NCI-H1092 treated with DMSO at 0.1 percent for 48 hours (cell line): Measurements from ENCODE around the gene MEIOSIN.

Experiments
- DNase-seq: peaks from one replicate; lab custom pipeline; 2025; lab: John Stamatoyannopoulos, UW

The MEIOSIN gene

GRCh38 chr19:45801603-45802175 is 68.5 kb downstream of the MEIOSIN start:
- no peak for DNase-seq

- no peak for DNase-seq
Measured at GRCh38 chr19:45804140-45804958, 71.1 kb downstream of the MEIOSIN start.

- no peak for DNase-seq
Measured at GRCh38 chr19:45804959-45805230, 71.7 kb downstream of the MEIOSIN start.

GRCh38 chr19:45805719-45806118 is 72.5 kb downstream of the MEIOSIN start:
- no peak for DNase-seq

GRCh38 chr19:45809643-45810159 is 76.5 kb downstream of the MEIOSIN start:
- DNase-seq, result peak; percentile 12

- DNase-seq, result no peak
Measured at GRCh38 chr19:45812297-45812696, 79.1 kb downstream of the MEIOSIN start.
